DND-41 (cell line): ENCODE data around the gene FFAR2.
"Not testable (repeated sequence)": the region's sequence is repeated elsewhere in the genome, so short reads cannot be mapped to it uniquely, and the experiment has no call there.

Experiments used
- ATAC-seq: fragments of 200-7000 bp; cut with Tn5 transposase; 3 replicates; pipeline ENCODE4 v1.9.1; 2021; ENCODE audit warnings: low read depth; ENCODE audit not compliant: insufficient read depth
- DNase-seq: peaks from one replicate; pipeline ENCODE4 v3.0.0-alpha.2; 2020
- H2AFZ ChIP-seq: 2 replicates; pipeline ENCODE4 v1.6.0; 2012; ENCODE audit warnings: low read depth, low read length
- H3K27ac ChIP-seq: 2 replicates; pipeline ENCODE4 v1.5.1; 2012; ENCODE audit warnings: low read length, inconsistent platforms
- H3K27me3 ChIP-seq: fragments of 200-600 bp; sonication (generic); 2 replicates; pipeline ENCODE4 v1.6.0; 2012; ENCODE audit warnings: low read length, mild to moderate bottlenecking, inconsistent platforms; ENCODE audit not compliant: insufficient read depth, poor library complexity
- H3K36me3 ChIP-seq: 2 replicates; pipeline ENCODE4 v1.5.1; 2012; ENCODE audit warnings: low read length, inconsistent platforms; ENCODE audit not compliant: insufficient read depth
- H3K4me1 ChIP-seq: 2 replicates; pipeline ENCODE4 v1.5.1; 2012; ENCODE audit warnings: mild to moderate bottlenecking, low read length; ENCODE audit not compliant: insufficient read depth
- H3K4me2 ChIP-seq: 2 replicates; pipeline ENCODE4 v1.6.0; 2012; ENCODE audit warnings: mild to moderate bottlenecking, moderate library complexity, low read length, inconsistent platforms; ENCODE audit not compliant: insufficient read depth
- H3K4me3 ChIP-seq, 2 experiments: fragments of 200-600 bp in 1 of 2; shearing (Covaris generic) in 1 of 2; 2 replicates each; pipeline ENCODE4 v1.5.1; 2012 to 2016; ENCODE audit warnings: inconsistent platforms in 2 of 2, low read length in 2 of 2, mild to moderate bottlenecking in 2 of 2, low read depth in 1 of 2, moderate library complexity in 1 of 2
- H3K79me2 ChIP-seq: 2 replicates; pipeline ENCODE4 v1.6.0; 2012; ENCODE audit warnings: low read length, inconsistent platforms; ENCODE audit not compliant: insufficient read depth
- H3K9ac ChIP-seq: 2 replicates; pipeline ENCODE4 v1.6.0; 2012; ENCODE audit warnings: low read depth, mild to moderate bottlenecking, inconsistent platforms, low read length, moderate library complexity
- H3K9me3 ChIP-seq: 2 replicates; pipeline ENCODE4 v1.5.1; 2012; ENCODE audit warnings: low read length, moderate library complexity, mild to moderate bottlenecking, inconsistent platforms; ENCODE audit not compliant: insufficient read depth, severe bottlenecking
- H4K20me1 ChIP-seq: 2 replicates; pipeline ENCODE4 v1.6.0; 2012; ENCODE audit warnings: low read length; ENCODE audit not compliant: insufficient read depth
- EZH2 ChIP-seq: IDR thresholded peaks from 3 replicates; pipeline ENCODE4 v1.6.1; 2012; ENCODE audit warnings: borderline replicate concordance, low read depth, mild to moderate bottlenecking, moderate library complexity, low read length, inconsistent platforms; ENCODE audit not compliant: severe bottlenecking
- TF ChIP-seq, protein P1 (sequence below): IDR thresholded peaks from 2 replicates; pipeline ENCODE4 v1.5.1; 2012; ENCODE audit warnings: borderline replicate concordance, low read length, moderate library complexity, mild to moderate bottlenecking; ENCODE audit not compliant: poor library complexity, severe bottlenecking; ENCODE audit errors: extremely low read depth

FFAR2 gene

DNA sequence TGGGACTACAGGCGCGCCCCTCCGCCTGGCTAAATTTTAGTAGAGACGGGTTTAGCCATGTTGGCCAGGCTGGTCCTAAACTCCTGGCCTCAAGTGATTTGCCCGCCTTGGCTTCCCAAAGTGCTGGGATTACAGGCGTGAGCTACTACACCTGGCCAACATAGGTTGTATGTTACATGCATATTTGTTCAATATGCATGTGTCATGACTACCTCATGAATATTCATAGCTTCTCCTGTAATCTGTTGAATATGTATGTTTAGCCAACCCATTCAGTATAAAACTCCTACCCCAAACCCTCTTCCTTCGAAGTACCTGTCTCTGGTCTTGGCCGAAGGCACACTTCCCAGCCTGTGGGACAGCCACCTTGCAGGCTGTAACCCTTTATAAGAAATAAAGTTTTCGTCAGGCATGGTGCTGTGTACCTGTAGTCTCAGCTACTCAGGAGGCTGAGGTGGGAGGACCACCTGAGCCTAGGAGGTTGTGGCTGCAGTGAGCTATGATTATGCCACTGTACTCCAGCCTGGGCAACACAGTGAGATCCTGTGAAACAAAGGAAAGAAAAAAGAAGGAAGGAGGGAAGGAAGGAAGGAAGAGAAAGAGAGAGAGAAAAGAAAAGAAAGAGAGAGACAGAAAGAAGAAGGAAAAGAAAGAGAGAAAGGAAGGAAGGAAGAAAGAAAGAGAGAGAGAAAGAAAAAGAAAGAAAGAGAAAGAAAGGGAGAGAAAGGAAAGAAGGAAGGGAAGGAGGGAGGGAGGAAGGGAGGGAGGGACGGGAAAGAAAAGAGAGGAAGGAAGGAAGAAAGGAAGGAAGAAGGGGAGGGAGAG is 47.9 kb upstream of the FFAR2 start:
- DNase-seq (no peak), ATAC-seq (no peak)
- Histone ChIP-seq H3K9ac (no peak overlapping the region), H2AFZ (no peak overlapping the region), H3K36me3 (no peaks in the 10 kb centered on the region), H3K4me3 (no peak overlapping the region), H3K27me3 (peaks cover 3% of the 10 kb centered on the region), H3K4me1 (no peaks in the 10 kb centered on the region), H3K79me2 (no peaks in the 10 kb centered on the region), H3K9me3 (no peaks in the 10 kb centered on the region), H3K27ac (no peak overlapping the region), H4K20me1 (no peaks in the 10 kb centered on the region), H3K4me2 (no peak overlapping the region)
- TF ChIP-seq EZH2 = no peak
- TF ChIP-seq, protein P1, sequence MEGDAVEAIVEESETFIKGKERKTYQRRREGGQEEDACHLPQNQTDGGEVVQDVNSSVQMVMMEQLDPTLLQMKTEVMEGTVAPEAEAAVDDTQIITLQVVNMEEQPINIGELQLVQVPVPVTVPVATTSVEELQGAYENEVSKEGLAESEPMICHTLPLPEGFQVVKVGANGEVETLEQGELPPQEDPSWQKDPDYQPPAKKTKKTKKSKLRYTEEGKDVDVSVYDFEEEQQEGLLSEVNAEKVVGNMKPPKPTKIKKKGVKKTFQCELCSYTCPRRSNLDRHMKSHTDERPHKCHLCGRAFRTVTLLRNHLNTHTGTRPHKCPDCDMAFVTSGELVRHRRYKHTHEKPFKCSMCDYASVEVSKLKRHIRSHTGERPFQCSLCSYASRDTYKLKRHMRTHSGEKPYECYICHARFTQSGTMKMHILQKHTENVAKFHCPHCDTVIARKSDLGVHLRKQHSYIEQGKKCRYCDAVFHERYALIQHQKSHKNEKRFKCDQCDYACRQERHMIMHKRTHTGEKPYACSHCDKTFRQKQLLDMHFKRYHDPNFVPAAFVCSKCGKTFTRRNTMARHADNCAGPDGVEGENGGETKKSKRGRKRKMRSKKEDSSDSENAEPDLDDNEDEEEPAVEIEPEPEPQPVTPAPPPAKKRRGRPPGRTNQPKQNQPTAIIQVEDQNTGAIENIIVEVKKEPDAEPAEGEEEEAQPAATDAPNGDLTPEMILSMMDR = no peak

DNA sequence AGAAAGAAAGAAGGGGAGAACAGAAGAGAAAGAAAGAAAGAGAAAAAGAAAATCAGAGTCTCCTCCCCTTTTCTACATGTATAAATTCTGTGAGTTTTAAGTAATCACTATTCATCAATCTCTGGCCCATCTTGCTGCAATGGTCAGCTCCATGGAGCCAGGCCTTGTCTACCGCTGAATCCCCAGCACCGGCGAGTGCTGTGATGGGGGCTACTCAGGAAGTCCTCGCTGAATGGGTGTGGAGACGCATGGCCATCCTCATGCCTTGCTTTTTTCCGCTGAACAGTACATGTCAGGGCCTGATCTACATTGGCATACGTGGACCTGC is 47.3 kb upstream of the FFAR2 start:
- Histone ChIP-seq H3K27ac (no peak overlapping the region), H3K4me1 (no peaks in the 10 kb centered on the region), H3K9ac (no peak overlapping the region), H3K27me3 (peaks cover 3% of the 10 kb centered on the region), H3K9me3 (no peaks in the 10 kb centered on the region), H3K4me3 (no peak overlapping the region), H2AFZ (no peak overlapping the region; the same call in 1 of the 2 replicates), H3K4me2 (no peak overlapping the region), H4K20me1 (no peaks in the 10 kb centered on the region), H3K36me3 (no peaks in the 10 kb centered on the region), H3K79me2 (no peaks in the 10 kb centered on the region)
- DNase-seq = no peak
- TF ChIP-seq, protein P1 = no peak
- no peak for TF ChIP-seq EZH2
- ATAC-seq = no peak

DNA sequence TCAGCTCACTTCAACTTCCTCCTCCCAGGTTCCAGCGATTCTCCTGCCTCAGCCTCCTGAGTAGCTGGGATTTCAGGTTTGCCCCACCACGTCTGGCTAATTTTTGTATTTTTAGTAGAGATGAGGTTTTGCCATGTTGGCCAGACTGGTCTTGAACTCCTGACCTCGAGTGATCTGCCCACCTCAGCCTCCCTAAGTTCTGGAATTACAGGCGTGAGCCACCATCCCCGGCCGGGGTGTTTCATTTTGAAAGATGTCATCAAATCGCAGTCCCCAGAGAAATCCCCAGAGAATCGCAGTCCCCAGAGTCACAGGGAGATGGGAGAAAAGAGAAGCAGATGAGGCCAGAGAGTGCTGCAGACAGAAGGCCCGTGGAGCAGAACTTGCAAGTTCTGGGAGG is 46.6 kb upstream of the FFAR2 start:
- not testable (repeated sequence) for H4K20me1 ChIP-seq, H3K27me3 ChIP-seq, H3K9me3 ChIP-seq, ATAC-seq, H3K36me3 ChIP-seq, H3K27ac ChIP-seq, H3K79me2 ChIP-seq, H3K9ac ChIP-seq, H2AFZ ChIP-seq, H3K4me1 ChIP-seq, H3K4me2 ChIP-seq, DNase-seq, H3K4me3 ChIP-seq

DNA sequence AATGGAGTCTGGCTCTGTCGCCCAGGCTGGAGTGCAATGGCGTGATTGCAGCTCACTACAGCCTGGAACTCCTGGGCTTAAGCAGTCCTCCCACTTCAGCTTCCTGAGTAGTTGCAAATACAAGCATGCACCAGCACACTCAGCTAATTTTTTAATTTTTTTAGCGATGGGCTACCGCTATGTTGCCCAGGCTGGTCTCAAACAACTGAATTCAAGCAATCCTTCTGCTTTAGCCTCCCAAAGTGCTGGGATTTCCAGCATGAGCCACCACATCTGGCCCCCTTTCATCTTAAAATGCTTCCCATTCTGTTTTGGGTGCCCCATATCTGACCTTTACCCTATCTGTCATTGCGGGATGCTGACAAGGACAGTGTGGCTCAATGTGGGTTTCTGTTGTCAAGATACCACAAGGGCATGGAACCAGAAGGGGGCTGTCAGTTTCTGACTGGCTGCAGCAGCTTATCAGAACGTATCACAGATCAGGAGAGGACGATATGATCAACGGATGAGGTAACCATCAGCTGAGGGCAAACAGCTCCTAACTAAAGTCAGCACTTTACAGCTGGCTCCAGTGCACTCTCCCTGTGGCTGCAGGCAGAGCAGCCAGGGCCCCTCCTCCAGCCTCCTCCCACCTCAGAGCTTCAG is 44.8 kb upstream of the FFAR2 start:
- no peak overlapping the region for H3K4me2 ChIP-seq
- no peak overlapping the region for H2AFZ ChIP-seq
- no peak for ATAC-seq
- no peaks in the 10 kb centered on the region for H3K4me1 ChIP-seq
- DNase-seq = no peak
- H4K20me1 ChIP-seq = no peaks in the 10 kb centered on the region
- no peak overlapping the region for H3K27ac ChIP-seq
- H3K36me3 ChIP-seq = no peaks in the 10 kb centered on the region
- TF ChIP-seq, protein P1 = no peak
- no peak for TF ChIP-seq EZH2
- no peak overlapping the region for H3K9ac ChIP-seq
- peaks cover 3% of the 10 kb centered on the region for H3K27me3 ChIP-seq
- no peaks in the 10 kb centered on the region for H3K9me3 ChIP-seq
- no peaks in the 10 kb centered on the region for H3K79me2 ChIP-seq
- H3K4me3 ChIP-seq = no peak overlapping the region
